Testis (tissue), 2 donors: ENCODE data around the gene NCOR2.

ENCODE experiments used
- POLR2A ChIP-seq: fragments of 450-650 bp; IDR thresholded peaks from one replicate; pipeline ENCODE4 v1.6.1; 2017; ENCODE audit warnings: antibody characterized with exemption, mild to moderate bottlenecking, moderate library complexity
- TF ChIP-seq, protein P1 (sequence below), 3 experiments: fragments of 450-650 bp in 2 of 3; fragments of 200-600 bp in 1 of 3; sonication (generic) in 1 of 3; IDR thresholded peaks; one replicate each; pipeline ENCODE4 v1.5.1; 2016 to 2019; ENCODE audit warnings: antibody characterized with exemption in 3 of 3, mild to moderate bottlenecking in 2 of 3, moderate library complexity in 1 of 3

DNA sequence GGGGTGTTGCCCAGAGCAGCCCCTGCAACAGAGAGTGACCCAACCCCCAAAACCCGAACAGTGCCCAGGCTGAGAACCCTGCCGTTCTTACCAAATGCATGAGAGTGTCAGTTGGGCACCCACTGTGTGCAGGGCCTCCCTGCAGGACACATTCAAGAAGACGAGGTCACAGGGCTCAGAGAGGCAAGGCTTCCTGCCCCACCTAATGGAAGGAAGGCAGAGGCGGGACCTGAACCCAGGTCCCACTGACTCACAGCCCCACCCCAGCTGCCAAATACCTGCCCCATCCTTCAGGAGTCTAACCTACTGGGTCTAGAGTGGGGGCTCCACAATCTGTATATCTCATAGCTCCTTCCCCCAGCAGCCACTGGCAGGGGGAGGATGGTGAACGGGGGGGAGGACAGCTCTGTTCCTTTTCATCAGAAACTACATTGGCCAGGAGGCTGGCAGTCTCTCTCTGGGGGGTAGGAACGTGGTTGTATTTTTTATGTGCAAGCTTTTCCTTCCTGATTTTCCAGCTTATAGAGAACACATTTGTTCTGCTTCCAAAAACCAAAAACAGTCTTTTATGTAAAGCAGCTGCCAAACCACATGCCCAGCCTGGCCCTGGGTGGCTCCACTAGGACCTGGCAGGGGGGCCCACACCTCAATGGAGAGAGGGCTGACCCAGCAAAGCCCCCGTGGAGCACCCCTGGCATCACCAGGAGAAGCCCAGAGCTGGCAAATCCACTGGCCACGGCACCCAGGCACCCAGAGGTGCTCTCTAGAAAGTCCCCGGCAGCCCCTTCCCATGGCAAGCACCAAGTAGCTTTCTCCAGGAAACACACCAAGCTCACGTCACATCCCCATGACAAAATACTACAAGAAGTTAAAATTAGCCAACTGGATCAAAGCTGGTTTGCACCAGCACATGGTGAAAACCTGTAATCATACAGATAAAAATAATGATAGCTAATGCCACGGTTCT is 17.0 kb downstream of the NCOR2 start:
- TF ChIP-seq POLR2A = no peak
- TF ChIP-seq, protein P1, sequence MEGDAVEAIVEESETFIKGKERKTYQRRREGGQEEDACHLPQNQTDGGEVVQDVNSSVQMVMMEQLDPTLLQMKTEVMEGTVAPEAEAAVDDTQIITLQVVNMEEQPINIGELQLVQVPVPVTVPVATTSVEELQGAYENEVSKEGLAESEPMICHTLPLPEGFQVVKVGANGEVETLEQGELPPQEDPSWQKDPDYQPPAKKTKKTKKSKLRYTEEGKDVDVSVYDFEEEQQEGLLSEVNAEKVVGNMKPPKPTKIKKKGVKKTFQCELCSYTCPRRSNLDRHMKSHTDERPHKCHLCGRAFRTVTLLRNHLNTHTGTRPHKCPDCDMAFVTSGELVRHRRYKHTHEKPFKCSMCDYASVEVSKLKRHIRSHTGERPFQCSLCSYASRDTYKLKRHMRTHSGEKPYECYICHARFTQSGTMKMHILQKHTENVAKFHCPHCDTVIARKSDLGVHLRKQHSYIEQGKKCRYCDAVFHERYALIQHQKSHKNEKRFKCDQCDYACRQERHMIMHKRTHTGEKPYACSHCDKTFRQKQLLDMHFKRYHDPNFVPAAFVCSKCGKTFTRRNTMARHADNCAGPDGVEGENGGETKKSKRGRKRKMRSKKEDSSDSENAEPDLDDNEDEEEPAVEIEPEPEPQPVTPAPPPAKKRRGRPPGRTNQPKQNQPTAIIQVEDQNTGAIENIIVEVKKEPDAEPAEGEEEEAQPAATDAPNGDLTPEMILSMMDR (IDR thresholded peaks at IDR 0.05) = no peak
